Gastrocnemius medialis (tissue), 4 donors: Measurements from ENCODE around the gene SIRPD. TPM values are rescaled to one million over a fixed set of nuclear protein-coding genes. Genes with fewer than 3 reads are reported as not detected.
"Not testable (repeated sequence)": the region's sequence is repeated elsewhere in the genome, so short reads cannot be mapped to it uniquely, and the experiment has no call there.

Experiments
- ATAC-seq, 2 donors: fragments of 150-250 bp; one replicate each; pipeline ENCODE4 v1.9.1; 2016
- DNase-seq, 2 donors: peaks; one replicate each; pipeline ENCODE4 v3.0.0-alpha.2; 2019
- H3K27ac ChIP-seq, 4 donors: fragments of 200-600 bp; sonication (generic); 1 replicate in 1 of 4; 2 replicates in 3 of 4; pipeline ENCODE4 v1.5.1; 2016 to 2018; ENCODE audit warnings: mild to moderate bottlenecking in 2 of 4, moderate library complexity in 1 of 4
- H3K27me3 ChIP-seq, 3 donors: fragments of 200-600 bp; sonication (generic) in 2 of 3; 1 replicate in 1 of 3; 2 replicates in 2 of 3; pipeline versions ENCODE4 v1.5.1 to v1.6.0; 2016 to 2019; ENCODE audit warnings: mild to moderate bottlenecking in 1 of 3, moderate library complexity in 1 of 3
- H3K36me3 ChIP-seq, 2 donors: fragments of 200-600 bp; sonication (generic) in 1 of 2; one replicate each; pipeline ENCODE4 v1.5.1; 2017 to 2018
- H3K4me1 ChIP-seq, 2 donors: fragments of 200-600 bp; sonication (generic) in 1 of 2; one replicate each; pipeline ENCODE4 v1.5.1; 2016 to 2017; ENCODE audit warnings: mild to moderate bottlenecking in 2 of 2
- H3K4me3 ChIP-seq, 4 donors: fragments of 200-600 bp; sonication (generic) in 3 of 4; 1 replicate in 1 of 4; 2 replicates in 3 of 4; pipeline ENCODE4 v1.5.1; 2016 to 2019; ENCODE audit warnings: mild to moderate bottlenecking in 2 of 4
- H3K9me3 ChIP-seq, 3 donors: fragments of 200-600 bp; sonication (generic) in 2 of 3; 1 replicate in 1 of 3; 2 replicates in 2 of 3; pipeline ENCODE4 v1.5.1; 2016 to 2019
- POLR2A ChIP-seq, 2 donors: fragments of 450-650 bp; IDR thresholded peaks; one replicate each; pipeline ENCODE4 v1.6.1; 2017; ENCODE audit warnings: antibody characterized with exemption in 2 of 2, mild to moderate bottlenecking in 2 of 2, moderate library complexity in 2 of 2
- in situ Hi-C, 4 donors: fragments of 200-750 bp; cut with MboI; loops; one replicate each; pipeline versions ENCODE4 v1.15.0 to v1.8.0; 2017; ENCODE audit warnings: low sequenced_read_pairs in 4 of 4
- intact Hi-C: fragments of 100-400 bp; cut with DNase I; formaldehyde crosslinking; loops from one replicate; pipeline ENCODE4 v1.15.1; 2023; ENCODE audit warnings: low total_unique reads
- total RNA-seq, 4 donors: library from RNA; depleted of rRNA; stranded (reverse); fragments of >200 nt; gene quantifications; one replicate each; pipeline versions ENCODE4 v1.1.0 to v1.2.3, GENCODE V29; 2016
- TF ChIP-seq, protein P1 (sequence below), 5 experiments: fragments of 450-650 bp in 3 of 5; fragments of 200-600 bp in 2 of 5; sonication (generic) in 2 of 5; IDR thresholded peaks in 4 of 5; conservative IDR thresholded peaks in 1 of 5; 1 replicate in 4 of 5; 2 replicates in 1 of 5; pipeline ENCODE4 v1.5.1; 2016 to 2019; ENCODE audit warnings: antibody characterized with exemption in 5 of 5, mild to moderate bottlenecking in 3 of 5, moderate library complexity in 3 of 5

The SIRPD gene
- total RNA-seq, 4 donors from 2014 or later = not detected

DNA sequence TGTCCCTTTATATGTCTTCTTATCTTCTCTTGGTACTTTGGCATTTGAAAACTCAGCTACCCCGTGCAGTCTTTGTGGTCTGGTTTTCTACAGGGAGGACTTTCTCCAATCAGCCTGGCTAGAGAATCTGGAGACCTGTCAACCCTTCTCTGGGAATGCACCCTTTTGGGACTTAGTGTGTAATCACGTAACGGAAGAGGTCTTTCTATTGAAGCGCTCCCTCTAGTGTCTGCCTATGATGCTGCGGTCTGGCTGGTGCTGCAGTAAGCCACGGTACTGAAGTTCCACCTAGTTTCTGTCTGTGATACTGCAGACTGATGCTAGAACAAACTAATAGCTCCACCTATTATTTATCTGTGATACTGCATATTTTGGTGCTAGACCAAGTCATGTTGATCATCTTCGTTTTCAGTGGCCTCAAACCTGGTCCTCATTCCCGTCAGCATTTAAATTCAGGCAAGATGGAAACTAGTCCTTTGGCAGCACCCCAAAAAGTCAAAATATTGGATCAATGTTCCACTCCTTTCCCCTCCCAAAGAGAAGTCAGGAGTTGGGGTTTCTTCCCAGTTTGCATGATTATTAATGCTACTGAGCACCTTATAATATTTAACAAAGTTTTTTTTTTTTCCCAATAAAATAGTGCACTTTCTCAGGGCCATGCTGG, 53.8 kb downstream of the SIRPD start:
- in situ Hi-C loops = no loop called here
- Histone ChIP-seq H3K27ac (no peak overlapping the region), H3K4me1 (no peaks in the 10 kb centered on the region), H3K27me3 (no peaks in the 10 kb centered on the region), H3K36me3 (no peaks in the 10 kb centered on the region), H3K4me3 (no peak overlapping the region), H3K9me3 (no peaks in the 10 kb centered on the region)
- intact Hi-C loops = no loop called here
- ATAC-seq (peak; percentile 54 to 70), DNase-seq (peak; percentile 35 to 36)
- TF ChIP-seq, protein P1, sequence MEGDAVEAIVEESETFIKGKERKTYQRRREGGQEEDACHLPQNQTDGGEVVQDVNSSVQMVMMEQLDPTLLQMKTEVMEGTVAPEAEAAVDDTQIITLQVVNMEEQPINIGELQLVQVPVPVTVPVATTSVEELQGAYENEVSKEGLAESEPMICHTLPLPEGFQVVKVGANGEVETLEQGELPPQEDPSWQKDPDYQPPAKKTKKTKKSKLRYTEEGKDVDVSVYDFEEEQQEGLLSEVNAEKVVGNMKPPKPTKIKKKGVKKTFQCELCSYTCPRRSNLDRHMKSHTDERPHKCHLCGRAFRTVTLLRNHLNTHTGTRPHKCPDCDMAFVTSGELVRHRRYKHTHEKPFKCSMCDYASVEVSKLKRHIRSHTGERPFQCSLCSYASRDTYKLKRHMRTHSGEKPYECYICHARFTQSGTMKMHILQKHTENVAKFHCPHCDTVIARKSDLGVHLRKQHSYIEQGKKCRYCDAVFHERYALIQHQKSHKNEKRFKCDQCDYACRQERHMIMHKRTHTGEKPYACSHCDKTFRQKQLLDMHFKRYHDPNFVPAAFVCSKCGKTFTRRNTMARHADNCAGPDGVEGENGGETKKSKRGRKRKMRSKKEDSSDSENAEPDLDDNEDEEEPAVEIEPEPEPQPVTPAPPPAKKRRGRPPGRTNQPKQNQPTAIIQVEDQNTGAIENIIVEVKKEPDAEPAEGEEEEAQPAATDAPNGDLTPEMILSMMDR (IDR thresholded peaks at IDR 0.05 in 4 of 5, conservative IDR thresholded peaks at IDR 0.05 in 1 of 5) = peak; percentile 29 to 65 (median 53)
- TF ChIP-seq POLR2A (IDR thresholded peaks at IDR 0.05) = no peak

DNA sequence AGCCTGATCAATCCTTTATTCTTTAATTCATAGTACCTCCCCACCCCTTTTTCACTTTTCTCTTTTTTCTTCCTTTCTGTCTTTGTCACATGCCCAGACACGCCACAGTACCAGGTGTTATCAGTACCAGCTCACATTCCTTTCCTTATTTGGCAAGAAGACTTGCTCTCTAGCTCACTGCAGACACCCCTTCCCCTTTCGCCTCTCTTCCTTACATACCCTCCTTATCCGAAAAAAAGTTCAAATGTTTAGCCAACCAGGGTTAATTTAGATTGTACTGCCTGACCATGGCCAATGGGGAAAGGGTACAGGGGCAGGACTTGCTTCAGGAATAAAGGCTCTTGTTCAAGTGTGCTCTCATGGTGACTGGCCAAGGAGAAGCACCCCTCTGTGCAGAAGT, 57.0 kb downstream of the SIRPD start:
- H3K9me3 ChIP-seq = no peaks in the 10 kb centered on the region
- intact Hi-C loops (no loop called here), in situ Hi-C loops (no loop called here)
- no peaks in the 10 kb centered on the region for H3K36me3 ChIP-seq
- peaks cover 0 to 3% (median 0%) of the 10 kb centered on the region in 3 donors for H3K27me3 ChIP-seq
- no peak overlapping the region for H3K27ac ChIP-seq
- no peak overlapping the region for H3K4me3 ChIP-seq
- ATAC-seq (no peak), DNase-seq (no peak)
- H3K4me1 ChIP-seq = no peaks in the 10 kb centered on the region
- TF ChIP-seq, protein P1 (IDR thresholded peaks at IDR 0.05 in 4 of 5, conservative IDR thresholded peaks at IDR 0.05 in 1 of 5) = no peak
- TF ChIP-seq POLR2A (IDR thresholded peaks at IDR 0.05) = no peak

DNA sequence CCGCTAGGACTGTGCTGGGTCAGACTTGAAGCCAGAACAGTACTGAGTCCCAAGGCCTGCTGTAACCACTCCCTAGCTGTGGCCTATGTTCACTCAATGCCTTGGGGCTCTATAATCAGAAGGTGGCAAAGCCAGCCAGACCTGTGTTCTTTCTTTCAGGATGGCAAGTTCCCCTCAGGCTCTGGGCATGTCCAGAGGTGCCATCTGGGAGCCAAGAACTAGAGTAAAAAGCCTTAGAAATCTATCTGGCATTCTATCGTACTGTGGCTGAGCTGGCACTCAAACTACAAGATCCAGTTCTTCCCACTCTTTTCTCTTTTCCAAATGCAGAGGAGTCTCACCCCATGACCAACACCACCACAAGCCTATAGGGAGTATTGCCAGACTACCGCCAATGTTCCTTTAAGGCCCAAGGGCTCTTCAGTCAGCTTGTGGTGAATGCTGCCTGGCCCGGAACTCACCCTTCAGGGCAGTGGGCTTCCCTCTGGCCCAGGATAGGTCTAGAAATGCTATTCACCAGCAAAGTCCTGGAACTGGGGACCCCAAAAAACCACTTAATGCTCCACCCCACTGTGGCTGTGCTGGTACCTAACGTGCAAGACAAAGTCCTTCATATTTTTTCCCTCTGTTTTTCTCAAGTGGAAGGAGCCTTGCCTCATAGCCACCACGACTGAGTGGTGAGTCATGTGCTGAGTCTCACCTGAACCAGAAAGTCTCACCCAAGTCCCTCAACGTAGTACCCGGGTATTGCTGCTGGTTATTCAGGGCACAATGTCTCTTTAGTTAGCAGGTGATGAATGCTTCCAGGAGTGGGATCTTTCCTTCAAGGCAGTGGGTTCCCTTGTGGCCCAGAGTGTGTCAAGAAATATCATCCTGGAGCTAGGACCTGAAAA, 57.7 kb downstream of the SIRPD start:
- H3K9me3 ChIP-seq = no peaks in the 10 kb centered on the region
- H3K27me3 ChIP-seq = peaks cover 0 to 3% (median 0%) of the 10 kb centered on the region in 3 donors
- in situ Hi-C loops = no loop called here
- TF ChIP-seq POLR2A (IDR thresholded peaks at IDR 0.05) = no peak
- TF ChIP-seq, protein P1 (IDR thresholded peaks at IDR 0.05 in 4 of 5, conservative IDR thresholded peaks at IDR 0.05 in 1 of 5) = no peak
- H3K4me3 ChIP-seq = no peak overlapping the region
- DNase-seq (no peak), ATAC-seq (no peak)
- intact Hi-C loops = no loop called here
- H3K27ac ChIP-seq = no peak overlapping the region
- no peaks in the 10 kb centered on the region for H3K4me1 ChIP-seq
- H3K36me3 ChIP-seq = no peaks in the 10 kb centered on the region

DNA sequence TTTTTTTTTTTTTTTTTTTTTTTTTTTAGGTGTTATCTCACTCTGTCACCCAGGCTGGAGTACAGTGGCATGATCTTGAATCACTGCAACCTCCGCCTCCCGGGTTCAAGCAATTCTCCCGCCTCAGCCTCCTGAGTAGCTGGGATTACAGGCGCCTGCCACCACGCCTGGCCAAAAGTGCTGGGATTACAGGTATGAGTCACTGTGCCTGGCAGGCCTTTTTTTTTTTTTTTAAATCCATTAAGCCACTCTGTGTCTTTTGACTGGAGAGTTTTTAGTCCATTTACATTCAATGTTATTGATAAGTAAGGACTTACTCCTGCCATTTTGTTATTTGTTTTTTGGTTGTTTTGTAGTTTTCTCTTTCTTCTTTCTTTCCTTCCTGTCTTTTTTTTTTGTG, 60.1 kb downstream of the SIRPD start:
- intact Hi-C loops, in situ Hi-C loops, H3K27me3 ChIP-seq, H3K36me3 ChIP-seq, DNase-seq, H3K4me1 ChIP-seq, H3K4me3 ChIP-seq, H3K27ac ChIP-seq, ATAC-seq, H3K9me3 ChIP-seq: not testable (repeated sequence)

DNA sequence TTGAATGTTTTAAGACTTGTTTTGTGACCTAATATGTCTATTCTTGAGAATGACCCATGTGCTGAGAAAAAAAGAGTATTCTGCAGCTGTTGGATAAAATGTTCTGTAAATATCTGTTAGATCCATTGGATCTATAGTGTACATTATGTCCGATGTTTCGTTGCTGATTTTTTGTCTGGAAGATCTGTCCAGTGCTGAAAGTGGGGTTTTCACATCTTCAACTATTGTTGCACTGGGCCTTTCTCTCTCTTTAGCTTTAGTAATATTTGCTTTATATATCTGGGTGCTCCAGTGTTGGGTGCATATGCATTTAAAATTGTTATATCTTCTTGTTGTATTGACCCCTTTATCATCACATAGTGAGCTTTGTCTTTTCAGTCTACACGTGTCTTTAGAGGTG, 60.6 kb downstream of the SIRPD start:
- no peak for ATAC-seq
- H3K27ac ChIP-seq = no peak overlapping the region
- no peaks in the 10 kb centered on the region for H3K9me3 ChIP-seq
- H3K36me3 ChIP-seq = no peaks in the 10 kb centered on the region
- intact Hi-C loops = no loop called here
- no peaks in the 10 kb centered on the region for H3K4me1 ChIP-seq
- H3K4me3 ChIP-seq = no peak overlapping the region
- peaks cover 0 to 3% (median 0%) of the 10 kb centered on the region in 3 donors for H3K27me3 ChIP-seq
- TF ChIP-seq, protein P1 (IDR thresholded peaks at IDR 0.05 in 4 of 5, conservative IDR thresholded peaks at IDR 0.05 in 1 of 5) = no peak
- TF ChIP-seq POLR2A (IDR thresholded peaks at IDR 0.05) = no peak
- in situ Hi-C loops = no loop called here
- DNase-seq = no peak
